Parathyroid adenoma (tissue), 2 donors: ENCODE results near the gene MRC1.

Source experiments
- H2AFZ ChIP-seq: fragments of 300-600 bp; sonication (generic); one replicate; pipeline ENCODE4 v1.7.0; 2017; ENCODE audit warnings: antibody characterized with exemption, mild to moderate bottlenecking
- H3K27ac ChIP-seq: fragments of 300-600 bp; sonication (generic); one replicate; pipeline ENCODE4 v1.7.0; 2017
- H3K27me3 ChIP-seq: fragments of 300-600 bp; sonication (generic); one replicate; pipeline ENCODE4 v1.7.0; 2017; ENCODE audit warnings: low read length; ENCODE audit not compliant: control insufficient read depth, insufficient read depth
- H3K36me3 ChIP-seq: fragments of 300-600 bp; sonication (generic); one replicate; pipeline ENCODE4 v1.7.0; 2017; ENCODE audit warnings: low read length; ENCODE audit not compliant: control insufficient read depth, insufficient read depth
- H3K4me1 ChIP-seq: fragments of 300-600 bp; sonication (generic); one replicate; pipeline ENCODE4 v1.7.0; 2017; ENCODE audit warnings: control low read depth
- H3K4me2 ChIP-seq: fragments of 300-600 bp; sonication (generic); one replicate; pipeline ENCODE4 v1.7.0; 2017; ENCODE audit warnings: low read length
- H3K4me3 ChIP-seq: fragments of 300-600 bp; sonication (generic); one replicate; pipeline ENCODE4 v1.7.0; 2017; ENCODE audit warnings: low read depth, low read length
- H3K79me2 ChIP-seq: fragments of 300-600 bp; sonication (generic); one replicate; pipeline ENCODE4 v1.7.0; 2017; ENCODE audit warnings: control low read depth
- H3K9ac ChIP-seq: fragments of 300-600 bp; sonication (generic); one replicate; pipeline ENCODE4 v1.7.0; 2017; ENCODE audit warnings: mild to moderate bottlenecking
- H3K9me3 ChIP-seq: fragments of 300-600 bp; sonication (generic); one replicate; pipeline ENCODE4 v1.7.0; 2017; ENCODE audit warnings: low read length; ENCODE audit not compliant: control insufficient read depth
- TF ChIP-seq, protein P1 (sequence below): fragments of 300-600 bp; sonication (generic); IDR thresholded peaks from one replicate; pipeline ENCODE4 v1.7.0; 2017; ENCODE audit warnings: antibody characterized with exemption, mild to moderate bottlenecking
- donor health status: primary hyperparathyroidism.

The MRC1 gene

DNA sequence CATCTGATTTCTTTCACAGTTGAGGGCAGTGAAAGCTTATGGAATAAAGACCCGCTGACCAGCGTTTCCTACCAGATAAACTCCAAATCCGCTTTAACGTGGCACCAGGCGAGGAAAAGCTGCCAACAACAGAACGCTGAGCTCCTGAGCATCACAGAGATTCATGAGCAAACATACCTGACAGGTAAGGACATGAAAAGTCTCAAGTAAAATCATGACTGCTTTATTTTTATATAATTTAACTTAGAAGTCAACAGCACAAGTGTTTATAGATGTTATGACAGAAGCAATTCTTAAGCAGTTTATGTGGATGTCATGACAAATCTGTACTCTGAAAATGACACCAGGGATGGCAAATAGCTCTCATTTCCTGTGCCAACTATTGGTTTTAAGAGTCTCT lies 24.5 kb downstream of the MRC1 start:
- H3K36me3 ChIP-seq: no peaks in the 10 kb centered on the region
- H3K79me2 ChIP-seq: no peaks in the 10 kb centered on the region
- no peak overlapping the region for H3K9ac ChIP-seq
- H2AFZ ChIP-seq: no peak overlapping the region
- no peak overlapping the region for H3K4me2 ChIP-seq
- no peak overlapping the region for H3K27ac ChIP-seq
- no peaks in the 10 kb centered on the region for H3K27me3 ChIP-seq
- no peaks in the 10 kb centered on the region for H3K4me1 ChIP-seq
- H3K4me3 ChIP-seq: no peak overlapping the region
- TF ChIP-seq, protein P1, sequence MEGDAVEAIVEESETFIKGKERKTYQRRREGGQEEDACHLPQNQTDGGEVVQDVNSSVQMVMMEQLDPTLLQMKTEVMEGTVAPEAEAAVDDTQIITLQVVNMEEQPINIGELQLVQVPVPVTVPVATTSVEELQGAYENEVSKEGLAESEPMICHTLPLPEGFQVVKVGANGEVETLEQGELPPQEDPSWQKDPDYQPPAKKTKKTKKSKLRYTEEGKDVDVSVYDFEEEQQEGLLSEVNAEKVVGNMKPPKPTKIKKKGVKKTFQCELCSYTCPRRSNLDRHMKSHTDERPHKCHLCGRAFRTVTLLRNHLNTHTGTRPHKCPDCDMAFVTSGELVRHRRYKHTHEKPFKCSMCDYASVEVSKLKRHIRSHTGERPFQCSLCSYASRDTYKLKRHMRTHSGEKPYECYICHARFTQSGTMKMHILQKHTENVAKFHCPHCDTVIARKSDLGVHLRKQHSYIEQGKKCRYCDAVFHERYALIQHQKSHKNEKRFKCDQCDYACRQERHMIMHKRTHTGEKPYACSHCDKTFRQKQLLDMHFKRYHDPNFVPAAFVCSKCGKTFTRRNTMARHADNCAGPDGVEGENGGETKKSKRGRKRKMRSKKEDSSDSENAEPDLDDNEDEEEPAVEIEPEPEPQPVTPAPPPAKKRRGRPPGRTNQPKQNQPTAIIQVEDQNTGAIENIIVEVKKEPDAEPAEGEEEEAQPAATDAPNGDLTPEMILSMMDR: no peak
- H3K9me3 ChIP-seq: no peaks in the 10 kb centered on the region

DNA sequence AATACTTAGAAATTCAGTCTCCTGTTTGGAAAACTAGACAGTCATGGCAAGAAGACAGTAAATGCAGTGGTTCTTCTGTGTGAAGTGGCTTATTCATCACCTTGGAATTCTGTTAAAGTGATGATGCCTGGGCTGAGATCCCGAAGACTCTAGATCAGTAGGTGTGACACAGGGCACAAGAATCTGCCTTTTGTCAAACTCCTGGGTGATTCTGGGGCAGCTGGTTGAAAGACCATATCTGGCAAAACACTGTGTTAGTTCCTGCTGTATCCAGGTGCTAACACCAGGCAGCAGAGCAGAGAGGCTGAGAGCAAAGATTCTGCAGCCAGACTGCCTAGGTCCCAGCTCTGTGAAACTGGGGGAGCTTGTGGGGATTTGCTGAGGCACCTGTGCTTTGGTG lies 26.5 kb downstream of the MRC1 start:
- H3K4me2 ChIP-seq: no peak overlapping the region
- no peaks in the 10 kb centered on the region for H3K4me1 ChIP-seq
- no peak overlapping the region for H3K4me3 ChIP-seq
- H2AFZ ChIP-seq: no peak overlapping the region
- H3K9me3 ChIP-seq: no peaks in the 10 kb centered on the region
- no peak overlapping the region for H3K27ac ChIP-seq
- TF ChIP-seq, protein P1: no peak
- H3K36me3 ChIP-seq: no peaks in the 10 kb centered on the region
- no peak overlapping the region for H3K9ac ChIP-seq
- H3K79me2 ChIP-seq: no peaks in the 10 kb centered on the region
- no peaks in the 10 kb centered on the region for H3K27me3 ChIP-seq

DNA sequence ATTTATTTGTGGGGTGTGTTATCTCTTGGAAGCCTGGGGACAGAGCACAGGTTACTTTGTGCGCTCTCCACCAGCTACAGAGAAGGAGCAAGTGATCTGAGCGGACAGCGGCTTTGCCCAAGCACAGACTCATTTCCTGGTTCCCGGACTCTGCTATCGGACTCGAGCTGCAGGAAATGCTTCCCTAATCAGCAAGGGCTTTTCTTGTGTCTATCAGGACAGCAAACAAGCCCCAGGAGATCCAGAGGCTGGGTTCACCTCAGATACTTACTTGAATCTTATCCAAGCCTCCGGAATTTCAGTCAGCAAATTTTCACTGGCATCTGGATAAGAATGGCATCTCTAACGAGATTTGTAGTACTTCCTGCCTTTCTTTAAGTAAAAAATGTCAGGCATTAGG lies 27.8 kb downstream of the MRC1 start:
- Histone ChIP-seq H3K27ac (no peak overlapping the region), H3K4me2 (peak overlapping the region; percentile 62), H2AFZ (peak overlapping the region; percentile 38), H3K9me3 (no peaks in the 10 kb centered on the region), H3K9ac (no peak overlapping the region), H3K79me2 (no peaks in the 10 kb centered on the region), H3K27me3 (no peaks in the 10 kb centered on the region), H3K4me3 (no peak overlapping the region), H3K4me1 (no peaks in the 10 kb centered on the region), H3K36me3 (no peaks in the 10 kb centered on the region)
- TF ChIP-seq, protein P1: no peak

DNA sequence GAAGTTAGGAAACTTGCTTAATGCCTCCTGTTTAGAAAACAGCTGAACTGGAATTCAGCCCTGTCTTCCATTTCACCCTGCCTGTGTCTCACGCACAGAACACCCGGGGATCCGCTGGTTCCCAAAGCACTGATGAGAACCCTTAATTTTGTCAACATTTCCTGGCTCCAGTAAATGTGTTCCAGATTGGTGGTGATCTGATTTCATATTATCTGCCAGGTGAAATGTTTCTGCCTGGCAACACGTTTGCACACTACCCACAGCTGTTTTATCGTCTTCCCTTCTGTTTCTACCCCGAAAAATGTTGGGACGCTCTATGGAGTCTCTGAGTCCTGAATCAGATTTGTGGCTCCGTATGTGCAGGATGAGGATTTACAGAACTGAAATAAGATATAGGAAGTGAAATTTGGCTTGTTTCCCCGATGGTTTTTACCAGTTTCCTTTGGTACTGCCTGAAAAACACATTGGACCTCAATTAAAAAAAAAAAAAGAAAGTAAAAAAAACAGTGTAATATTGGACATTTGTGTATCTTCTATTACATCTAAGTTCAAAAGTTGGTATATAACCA lies 29.0 kb downstream of the MRC1 start:
- H3K79me2 ChIP-seq: no peaks in the 10 kb centered on the region
- H3K9ac ChIP-seq: no peak overlapping the region
- H3K4me3 ChIP-seq: no peak overlapping the region
- H3K36me3 ChIP-seq: no peaks in the 10 kb centered on the region
- no peak overlapping the region for H3K27ac ChIP-seq
- H3K4me1 ChIP-seq: no peaks in the 10 kb centered on the region
- no peaks in the 10 kb centered on the region for H3K9me3 ChIP-seq
- TF ChIP-seq, protein P1: no peak
- H3K27me3 ChIP-seq: no peaks in the 10 kb centered on the region
- H2AFZ ChIP-seq: no peak overlapping the region
- no peak overlapping the region for H3K4me2 ChIP-seq

DNA sequence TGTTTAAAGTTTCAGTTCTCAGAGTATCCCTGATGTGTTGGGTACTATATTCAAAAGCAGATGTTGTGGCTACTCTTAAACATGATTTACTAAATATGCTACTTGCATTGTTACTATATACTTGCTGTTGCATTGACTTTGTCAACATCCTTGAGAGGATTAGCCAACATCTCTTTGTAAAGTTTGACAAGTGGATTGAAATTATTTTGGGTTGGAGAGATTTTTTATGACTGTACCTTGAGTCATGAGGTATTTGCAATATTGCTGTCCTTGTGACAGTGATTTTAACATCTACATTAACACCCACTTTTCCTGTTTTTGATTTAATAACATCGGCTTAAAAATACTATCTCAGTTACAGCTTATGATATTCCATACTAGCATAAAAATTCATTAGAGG lies 31.9 kb downstream of the MRC1 start:
- H3K79me2 ChIP-seq: no peaks in the 10 kb centered on the region
- no peak overlapping the region for H3K4me3 ChIP-seq
- H3K27me3 ChIP-seq: no peaks in the 10 kb centered on the region
- H3K4me1 ChIP-seq: no peaks in the 10 kb centered on the region
- H3K36me3 ChIP-seq: no peaks in the 10 kb centered on the region
- TF ChIP-seq, protein P1: no peak
- H3K4me2 ChIP-seq: no peak overlapping the region
- H2AFZ ChIP-seq: no peak overlapping the region
- H3K9ac ChIP-seq: no peak overlapping the region
- H3K27ac ChIP-seq: no peak overlapping the region
- H3K9me3 ChIP-seq: no peaks in the 10 kb centered on the region
